ENCODE data around the gene HSD17B12.

DNA sequence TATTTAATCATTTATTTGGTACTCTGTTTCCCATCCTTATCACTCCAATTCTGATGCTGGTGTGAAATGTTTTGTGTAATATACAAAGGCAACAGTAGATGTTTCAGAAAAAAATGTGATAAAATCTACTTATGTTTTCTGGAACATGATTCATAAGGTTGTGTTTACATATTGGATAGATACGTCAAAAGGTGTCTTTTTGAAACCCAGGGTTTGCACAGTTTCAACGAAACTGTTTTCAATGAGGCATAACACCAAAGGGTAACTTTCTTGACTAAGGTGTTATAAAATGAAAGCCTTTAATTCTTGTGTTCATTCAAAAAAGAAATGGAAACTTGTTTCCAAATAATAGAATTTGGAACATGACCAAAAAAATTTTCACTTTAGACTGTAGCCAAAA lies 33.8 kb upstream of the HSD17B12 start:
- TF ChIP-seq POLR2A (IDR thresholded peaks at IDR 0.05; ENCODE audit: control extremely low read depth in 1 of 2, low read depth in 2 of 2, low read length in 2 of 2) (no peak), TAF1 (IDR thresholded peaks at IDR 0.05; ENCODE audit: low read depth, low read length) (no peak), EZH2 (IDR thresholded peaks at IDR 0.05; ENCODE audit: low read depth, low read length, severe bottlenecking) (no peak), HDAC2 (IDR thresholded peaks at IDR 0.05; ENCODE audit: borderline replicate concordance in 1 of 2, low read depth in 2 of 2, low read length in 2 of 2) (no peak), SIN3A (conservative IDR thresholded peaks at IDR 0.05 in 1 of 2, IDR thresholded peaks at IDR 0.05 in 1 of 2; ENCODE audit: low read depth in 1 of 2, low read length in 2 of 2) (no peak), HDAC6 (IDR thresholded peaks at IDR 0.05; ENCODE audit: low read depth, low read length) (no peak), PHF8 (conservative IDR thresholded peaks at IDR 0.05; ENCODE audit: low read depth, low read length) (no peak), RFX5 (IDR thresholded peaks at IDR 0.05; ENCODE audit: borderline replicate concordance, low read depth, low read length) (no peak), SP4 (IDR thresholded peaks at IDR 0.05; ENCODE audit: low read length) (no peak), SUZ12 (IDR thresholded peaks at IDR 0.05; ENCODE audit: low read length) (no peak), BCL11A (IDR thresholded peaks at IDR 0.05; ENCODE audit: low read depth in 2 of 2, low read length in 2 of 2) (no peak), POLR2AphosphoS5 (IDR thresholded peaks at IDR 0.05; ENCODE audit: low read depth, low read length) (no peak)
- TF ChIP-seq, protein P1, sequence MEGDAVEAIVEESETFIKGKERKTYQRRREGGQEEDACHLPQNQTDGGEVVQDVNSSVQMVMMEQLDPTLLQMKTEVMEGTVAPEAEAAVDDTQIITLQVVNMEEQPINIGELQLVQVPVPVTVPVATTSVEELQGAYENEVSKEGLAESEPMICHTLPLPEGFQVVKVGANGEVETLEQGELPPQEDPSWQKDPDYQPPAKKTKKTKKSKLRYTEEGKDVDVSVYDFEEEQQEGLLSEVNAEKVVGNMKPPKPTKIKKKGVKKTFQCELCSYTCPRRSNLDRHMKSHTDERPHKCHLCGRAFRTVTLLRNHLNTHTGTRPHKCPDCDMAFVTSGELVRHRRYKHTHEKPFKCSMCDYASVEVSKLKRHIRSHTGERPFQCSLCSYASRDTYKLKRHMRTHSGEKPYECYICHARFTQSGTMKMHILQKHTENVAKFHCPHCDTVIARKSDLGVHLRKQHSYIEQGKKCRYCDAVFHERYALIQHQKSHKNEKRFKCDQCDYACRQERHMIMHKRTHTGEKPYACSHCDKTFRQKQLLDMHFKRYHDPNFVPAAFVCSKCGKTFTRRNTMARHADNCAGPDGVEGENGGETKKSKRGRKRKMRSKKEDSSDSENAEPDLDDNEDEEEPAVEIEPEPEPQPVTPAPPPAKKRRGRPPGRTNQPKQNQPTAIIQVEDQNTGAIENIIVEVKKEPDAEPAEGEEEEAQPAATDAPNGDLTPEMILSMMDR (IDR thresholded peaks at IDR 0.05; ENCODE audit: control extremely low read depth in 1 of 3, insufficient read depth in 1 of 3, low read depth in 1 of 3, low read length in 3 of 3) = no peak

Data from H1 (cell line).